T-cell (primary cell): ENCODE results near the gene SHANK1. TPM values are rescaled to one million over a fixed set of nuclear protein-coding genes. Genes with fewer than 3 reads are reported as not detected.
"Not testable (repeated sequence)": the region's sequence is repeated elsewhere in the genome, so short reads cannot be mapped to it uniquely, and the experiment has no call there.

Source experiments
- ATAC-seq, 4 experiments: fragments of 200-7000 bp in 3 of 4; fragments of 150-1000 bp in 1 of 4; cut with Tn5 transposase; replicated peaks in 1 of 4; 1 replicate in 3 of 4; 2 replicates in 1 of 4; pipeline ENCODE4 v1.10.0; 2021; ENCODE audit warnings: moderate library complexity in 3 of 4, mild to moderate bottlenecking in 2 of 4, moderate number of reproducible peaks in 1 of 4
- CTCF ChIA-PET, 2 donors: fragments of 300-600 bp; sonication (Branson Sonifier 250); formaldehyde crosslinking; loops; one replicate each; lab custom pipeline; 2022; ENCODE audit warnings: antibody characterized with exemption in 2 of 2; lab: Charles Lee
- POLR2A ChIA-PET, 2 donors: fragments of 300-600 bp; sonication (Branson Sonifier 250); formaldehyde crosslinking; loops; one replicate each; lab custom pipeline; 2022; ENCODE audit warnings: antibody characterized with exemption in 2 of 2; lab: Charles Lee
- DNase-seq, 35 experiments: peaks; one replicate each; pipeline versions ENCODE4 v3.0.0 to v3.0.0-alpha.2; 2013 to 2023
- H3K27ac ChIP-seq: one replicate; pipeline ENCODE4 v1.5.1; 2013; ENCODE audit warnings: low read length
- H3K27me3 ChIP-seq, 2 experiments: replicated peaks in 1 of 2; 1 replicate in 1 of 2; 2 replicates in 1 of 2; pipeline versions ENCODE4 v1.6.1 to v1.7.0; 2013; ENCODE audit warnings: low read length in 1 of 2, mixed read lengths in 1 of 2; ENCODE audit not compliant: control insufficient read depth in 2 of 2, insufficient read depth in 2 of 2; ENCODE audit errors: extremely low read depth in 1 of 2
- H3K36me3 ChIP-seq, 2 donors: 1 replicate in 1 of 2; 2 replicates in 1 of 2; pipeline versions ENCODE4 v1.6.1 to v1.7.0; 2013; ENCODE audit warnings: low read length in 1 of 2; ENCODE audit not compliant: control insufficient read depth in 2 of 2, insufficient read depth in 1 of 2; ENCODE audit errors: extremely low read depth in 1 of 2
- H3K4me1 ChIP-seq, 2 experiments: 1 replicate in 1 of 2; 2 replicates in 1 of 2; pipeline versions ENCODE4 v1.6.1 to v1.7.0; 2013; ENCODE audit warnings: low read length in 2 of 2, mixed read lengths in 1 of 2; ENCODE audit not compliant: insufficient read depth in 2 of 2, control insufficient read depth in 1 of 2; ENCODE audit errors: extremely low read depth in 1 of 2
- H3K4me3 ChIP-seq, 2 donors: 1 replicate in 1 of 2; 2 replicates in 1 of 2; pipeline versions ENCODE4 v1.5.1 to v1.7.0; 2013; ENCODE audit warnings: mild to moderate bottlenecking in 2 of 2, low read length in 1 of 2, moderate library complexity in 1 of 2; ENCODE audit not compliant: control insufficient read depth in 1 of 2; ENCODE audit errors: extremely low read depth in 1 of 2
- H3K9me3 ChIP-seq: 2 replicates; pipeline ENCODE4 v1.7.0; 2013
- H3K27ac Mint-ChIP-seq, 2 donors: one replicate each; pipeline ENCODE4 v1.8.0; 2020 to 2021; ENCODE audit warnings: mild to moderate bottlenecking in 2 of 2, mixed read lengths in 2 of 2
- H3K27me3 Mint-ChIP-seq, 2 donors: one replicate each; pipeline ENCODE4 v1.8.0; 2021 to 2022; ENCODE audit warnings: mixed read lengths in 2 of 2
- H3K36me3 Mint-ChIP-seq: one replicate; pipeline ENCODE4 v1.8.0; 2021; ENCODE audit warnings: mixed read lengths
- H3K4me1 Mint-ChIP-seq, 3 donors: one replicate each; pipeline ENCODE4 v1.8.0; 2020 to 2022; ENCODE audit warnings: mixed read lengths in 3 of 3, mild to moderate bottlenecking in 1 of 3
- H3K4me3 Mint-ChIP-seq, 3 donors: one replicate each; pipeline ENCODE4 v1.8.0; 2020 to 2022; ENCODE audit warnings: mild to moderate bottlenecking in 3 of 3, mixed read lengths in 3 of 3, moderate library complexity in 3 of 3
- H3K9me3 Mint-ChIP-seq, 3 donors: one replicate each; pipeline ENCODE4 v1.8.0; 2020 to 2022; ENCODE audit warnings: mixed read lengths in 3 of 3
- WGBS: methylation state at CpG from one replicate; pipeline ENCODE4 v1.1.5; 2013; ENCODE audit warnings: missing lambda C conversion rate; ENCODE audit not compliant: insufficient coverage; 5-methylcytosine and 5-hydroxymethylcytosine counted together
- total RNA-seq, 35 experiments: library from RNA in 6 of 35; stranded (reverse) in 6 of 35; fragments of 120-200 nt in 1 of 35; gene quantifications; one replicate each; pipeline versions ENCODE4 v1.2.1 to v1.2.4 and lab custom pipeline; 2013 to 2026

Gene SHANK1
- total RNA-seq, 5 donors from 2014 or later (not counting 1 experiment from before 2014, with no cell fraction given): 0.06 to 3.3 (median 0.36) TPM

GRCh38 chr19:50759886-50760285 is 40.3 kb upstream of the SHANK1 start:
- Mint-ChIP-seq H3K9me3 (peaks cover 0 to 4% (median 0%) of the 10 kb centered on the region in 3 donors), H3K4me3 (no peak overlapping the region), H3K36me3 (no peaks in the 10 kb centered on the region), H3K4me1 (no peaks in the 10 kb centered on the region), H3K27me3 (peaks cover 10 to 19% of the 10 kb centered on the region in 2 donors), H3K27ac (no peak overlapping the region)
- Histone ChIP-seq H3K27me3 (peaks cover 0 to 8% of the 10 kb centered on the region in 2 experiments), H3K4me3 (no peak overlapping the region), H3K4me1 (no peaks in the 10 kb centered on the region), H3K36me3 (no peaks in the 10 kb centered on the region), H3K9me3 (no peaks in the 10 kb centered on the region), H3K27ac (no peak overlapping the region)
- peak in 1 of 35 experiments; percentile 16 for DNase-seq
- POLR2A ChIA-PET: no interaction called here
- ATAC-seq: no peak
- WGBS: 50% methylated on average over 2 of the region's 4 CpGs
- CTCF ChIA-PET: interaction anchor here in 1 of 2 donors (0.7 kb wide), 1 partner anchor 60 kb away, joined by 3 read pairs; no protein-coding TSS in a partner anchor

- H3K27me3 ChIP-seq: peaks cover 0 to 11% of the 10 kb centered on the region in 2 experiments
- H3K4me3 Mint-ChIP-seq, H3K27ac Mint-ChIP-seq, H3K4me1 Mint-ChIP-seq, H3K4me1 ChIP-seq, H3K27ac ChIP-seq, POLR2A ChIA-PET, H3K36me3 ChIP-seq, CTCF ChIA-PET, ATAC-seq, DNase-seq, H3K9me3 ChIP-seq, H3K9me3 Mint-ChIP-seq, H3K36me3 Mint-ChIP-seq, H3K4me3 ChIP-seq: not testable (repeated sequence)
- H3K27me3 Mint-ChIP-seq: peaks cover 12 to 14% of the 10 kb centered on the region in 2 donors
- 91% methylated on average over 7 of the region's 18 CpGs for WGBS
Observed at GRCh38 chr19:50759076-50759475, 39.5 kb upstream of the SHANK1 start.

DNA sequence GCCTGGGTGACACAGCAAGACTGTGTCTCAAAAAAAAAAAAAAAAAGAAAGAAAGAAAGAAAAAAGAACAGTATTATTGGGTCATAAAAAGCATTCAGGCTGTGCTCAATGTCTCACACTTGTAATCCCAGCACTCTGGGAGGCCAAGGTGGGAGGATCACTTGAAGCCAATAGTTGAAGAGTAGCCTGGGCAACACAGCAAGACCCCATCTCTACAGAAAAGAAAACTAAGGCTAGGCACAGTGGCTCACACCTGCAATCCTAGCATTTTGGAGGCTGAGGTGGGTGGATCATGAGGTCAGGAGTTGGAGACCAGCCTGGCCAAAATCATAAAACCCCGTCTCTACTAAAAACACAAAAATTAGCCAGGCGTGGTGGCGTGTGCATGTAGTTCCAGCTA is 38.0 kb upstream of the SHANK1 start:
- H3K4me1 Mint-ChIP-seq, DNase-seq, H3K9me3 ChIP-seq, ATAC-seq, H3K36me3 ChIP-seq, H3K36me3 Mint-ChIP-seq, H3K4me3 Mint-ChIP-seq, H3K27ac Mint-ChIP-seq, H3K27ac ChIP-seq, H3K9me3 Mint-ChIP-seq, H3K4me1 ChIP-seq, POLR2A ChIA-PET, H3K4me3 ChIP-seq, CTCF ChIA-PET: not testable (repeated sequence)
- H3K27me3 Mint-ChIP-seq: peaks cover 17 to 21% of the 10 kb centered on the region in 2 donors
- WGBS: no CpG with 5 or more reads among the region's 3 CpGs
- H3K27me3 ChIP-seq: peaks cover 0 to 13% of the 10 kb centered on the region in 2 experiments

DNA sequence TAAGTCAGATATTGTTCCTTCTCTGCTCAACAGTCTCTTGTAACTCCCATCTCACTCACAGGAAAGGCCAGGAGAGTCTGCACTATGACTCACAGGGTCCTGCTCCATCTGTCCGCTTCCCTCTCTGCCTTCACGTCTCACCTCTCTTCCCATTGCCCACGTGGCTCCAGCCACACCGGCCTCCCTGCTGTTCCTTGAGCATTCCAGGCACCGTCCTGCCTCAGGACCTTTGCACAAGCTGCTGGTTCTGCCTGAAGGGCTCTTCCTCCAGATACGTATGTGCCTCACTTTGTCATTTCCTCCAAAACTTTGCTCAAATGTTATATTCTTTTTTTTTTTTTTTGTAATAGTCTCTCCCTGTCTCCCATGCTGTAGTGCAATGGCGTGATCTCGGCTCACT is 36.6 kb upstream of the SHANK1 start:
- H3K9me3 Mint-ChIP-seq, H3K4me3 ChIP-seq, H3K9me3 ChIP-seq, H3K27ac Mint-ChIP-seq, POLR2A ChIA-PET, H3K36me3 Mint-ChIP-seq, H3K36me3 ChIP-seq, H3K4me3 Mint-ChIP-seq, DNase-seq, H3K4me1 Mint-ChIP-seq, CTCF ChIA-PET, H3K4me1 ChIP-seq, H3K27ac ChIP-seq, ATAC-seq: not testable (repeated sequence)
- H3K27me3 ChIP-seq: peaks cover 0 to 13% of the 10 kb centered on the region in 2 experiments
- peaks cover 17 to 23% of the 10 kb centered on the region in 2 donors for H3K27me3 Mint-ChIP-seq
- 61% methylated on average over 4 of the region's 8 CpGs for WGBS

DNA sequence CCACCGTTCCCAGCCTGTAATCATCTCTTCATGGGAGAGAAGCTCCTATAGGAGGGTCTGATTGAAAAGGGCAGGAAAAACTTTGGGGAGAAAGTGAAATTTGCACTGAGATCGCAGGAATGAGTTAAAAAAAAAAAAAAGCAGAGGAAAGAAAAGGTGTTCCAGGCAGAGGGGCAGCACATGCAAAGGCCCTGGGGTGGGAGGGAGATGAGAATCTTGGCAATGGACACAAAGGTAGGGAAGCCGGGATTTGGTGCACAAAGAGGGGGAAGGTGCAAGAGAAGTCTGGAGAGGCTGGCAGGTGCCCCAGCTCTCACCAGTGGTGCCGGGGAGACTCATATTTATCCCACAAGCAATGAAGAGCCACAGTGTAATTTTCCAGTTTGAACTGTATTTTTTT is 34.3 kb upstream of the SHANK1 start:
- WGBS: 63% methylated on average over 2 of the region's 4 CpGs
- ATAC-seq (no peak), DNase-seq (no peak)
- H3K9me3 Mint-ChIP-seq: no peaks in the 10 kb centered on the region
- peaks cover 17 to 19% of the 10 kb centered on the region in 2 donors for H3K27me3 Mint-ChIP-seq
- no peak overlapping the region for H3K27ac ChIP-seq
- H3K4me1 Mint-ChIP-seq: no peaks in the 10 kb centered on the region
- ChIA-PET CTCF (no interaction called here), POLR2A (no interaction called here)
- H3K4me3 Mint-ChIP-seq: no peak overlapping the region
- no peak overlapping the region for H3K4me3 ChIP-seq
- no peaks in the 10 kb centered on the region for H3K9me3 ChIP-seq
- no peak overlapping the region for H3K27ac Mint-ChIP-seq
- H3K36me3 ChIP-seq: no peaks in the 10 kb centered on the region
- peaks cover 0 to 10% of the 10 kb centered on the region in 2 experiments for H3K27me3 ChIP-seq
- no peaks in the 10 kb centered on the region for H3K4me1 ChIP-seq
- H3K36me3 Mint-ChIP-seq: no peaks in the 10 kb centered on the region

DNA sequence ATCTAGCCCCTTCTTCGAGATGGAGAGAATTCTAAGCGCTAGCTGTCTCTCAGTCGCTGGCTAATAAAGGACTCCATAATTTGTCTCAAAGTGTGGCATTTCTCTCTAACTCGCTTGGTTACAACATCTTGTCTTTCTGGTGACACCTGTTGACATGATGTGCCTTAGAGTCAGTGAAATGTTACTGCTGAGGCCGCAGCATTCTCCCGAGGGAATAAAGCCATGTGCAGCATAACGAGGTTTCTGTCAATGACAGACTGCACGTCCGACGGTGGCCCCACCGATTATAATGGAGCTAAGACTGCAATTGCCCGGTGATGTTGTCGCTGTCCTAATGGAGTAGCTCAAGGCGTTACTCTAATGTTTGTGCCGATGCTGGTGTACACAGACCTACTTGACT is 30.4 kb upstream of the SHANK1 start:
- peaks cover 20 to 24% of the 10 kb centered on the region in 2 donors for H3K27me3 Mint-ChIP-seq
- no peak overlapping the region for H3K4me3 ChIP-seq
- H3K9me3 ChIP-seq: no peaks in the 10 kb centered on the region
- H3K27ac ChIP-seq: no peak overlapping the region
- H3K27ac Mint-ChIP-seq: no peak overlapping the region
- ChIA-PET CTCF (no interaction called here), POLR2A (no interaction called here)
- H3K4me1 ChIP-seq: no peaks in the 10 kb centered on the region
- H3K9me3 Mint-ChIP-seq: no peaks in the 10 kb centered on the region
- ATAC-seq: no peak
- no peak overlapping the region for H3K4me3 Mint-ChIP-seq
- peaks cover 0 to 13% of the 10 kb centered on the region in 2 experiments for H3K27me3 ChIP-seq
- 87% methylated on average over 12 of the region's 15 CpGs for WGBS
- no peaks in the 10 kb centered on the region for H3K36me3 Mint-ChIP-seq
- no peak for DNase-seq
- no peaks in the 10 kb centered on the region for H3K4me1 Mint-ChIP-seq
- no peaks in the 10 kb centered on the region for H3K36me3 ChIP-seq

- H3K4me3 ChIP-seq: no peak overlapping the region
- 72% methylated on average over 2 of the region's 6 CpGs for WGBS
- H3K9me3 ChIP-seq: no peaks in the 10 kb centered on the region
- H3K4me1 ChIP-seq: no peaks in the 10 kb centered on the region
- Mint-ChIP-seq H3K4me1 (no peaks in the 10 kb centered on the region), H3K27me3 (peaks cover 20 to 24% of the 10 kb centered on the region in 2 donors), H3K9me3 (no peaks in the 10 kb centered on the region), H3K36me3 (no peaks in the 10 kb centered on the region), H3K4me3 (no peak overlapping the region), H3K27ac (no peak overlapping the region)
- ATAC-seq (no peak), DNase-seq (no peak)
- H3K27me3 ChIP-seq: peaks cover 0 to 14% of the 10 kb centered on the region in 2 experiments
- ChIA-PET CTCF (no interaction called here), POLR2A (no interaction called here)
- no peaks in the 10 kb centered on the region for H3K36me3 ChIP-seq
- no peak overlapping the region for H3K27ac ChIP-seq
Observed at GRCh38 chr19:50749490-50749889, 29.9 kb upstream of the SHANK1 start.
